Erythroblast (primary cell): Measurements from ENCODE around the gene SOX15.

Experiments used
- GATA1 ChIP-seq: IDR thresholded peaks from 2 replicates; pipeline ENCODE4 v1.6.1; 2011; ENCODE audit warnings: low read depth, mild to moderate bottlenecking, control low read depth, low read length, moderate library complexity
- POLR2A ChIP-seq: IDR thresholded peaks from 2 replicates; pipeline ENCODE4 v1.6.1; 2011; ENCODE audit warnings: mild to moderate bottlenecking, low read length

- no peak for TF ChIP-seq GATA1
- TF ChIP-seq POLR2A: no peak
Observed at GRCh38 chr17:7618608-7619007, 28.7 kb upstream of the SOX15 start.
